HEK293 (cell line): ENCODE data around the gene OTP.

Source experiments
- CTCF ChIA-PET: fragments of 350-600 bp; formaldehyde crosslinking; extraction: SDS; loops from one replicate; lab custom pipeline; 2021; ENCODE audit warnings: antibody characterized with exemption; lab: Yijun Ruan, JAX
- POLR2A ChIA-PET: fragments of 300-600 bp; formaldehyde crosslinking; extraction: SDS; loops from one replicate; lab custom pipeline; 2020; ENCODE audit warnings: antibody characterized with exemption, inconsistent platforms; lab: Yijun Ruan, JAX
- H3K27ac ChIP-seq: fragments of 200-500 bp; sonication (Bioruptor generic); 2 replicates; pipeline ENCODE4 v1.5.1; 2014; ENCODE audit warnings: low read depth, low read length, control low read depth, inconsistent platforms; ENCODE audit errors: extremely low read depth
- H3K36me3 ChIP-seq, 2 experiments: fragments of 200-500 bp in 1 of 2; sonication (Bioruptor generic) in 1 of 2; 1 replicate in 1 of 2; 2 replicates in 1 of 2; pipeline ENCODE4 v1.5.1; 2014 to 2017; ENCODE audit warnings: inconsistent platforms in 2 of 2, low read length in 2 of 2; ENCODE audit not compliant: control insufficient read depth in 2 of 2, insufficient read depth in 1 of 2
- H3K4me1 ChIP-seq: fragments of 200-500 bp; sonication (Bioruptor generic); 2 replicates; pipeline ENCODE4 v1.5.1; 2014; ENCODE audit warnings: mild to moderate bottlenecking, low read length, inconsistent platforms; ENCODE audit not compliant: control insufficient read depth, insufficient read depth
- H3K4me3 ChIP-seq: 2 replicates; pipeline ENCODE4 v1.5.1; 2011; ENCODE audit warnings: low read depth, mild to moderate bottlenecking, control low read depth, low read length, moderate library complexity
- H3K9me3 ChIP-seq: fragments of 200-500 bp; sonication (Bioruptor generic); 2 replicates; pipeline ENCODE4 v1.5.1; 2014; ENCODE audit warnings: low read depth, low read length, inconsistent platforms; ENCODE audit not compliant: control insufficient read depth, insufficient read depth
- BCL11B ChIP-seq: fragments of 450-650 bp; formaldehyde crosslinking; IDR thresholded peaks from 2 replicates; pipeline ENCODE4 v1.5.1; 2016; ENCODE audit warnings: low read depth, missing biosample characterization, missing genetic modification characterization
- EGR2 ChIP-seq: fragments of 450-650 bp; formaldehyde crosslinking; IDR thresholded peaks from 2 replicates; pipeline ENCODE4 v1.5.1; 2016; ENCODE audit warnings: low read depth, missing biosample characterization, missing genetic modification characterization
- HIC1 ChIP-seq: fragments of 450-650 bp; formaldehyde crosslinking; IDR thresholded peaks from 2 replicates; pipeline ENCODE4 v1.5.1; 2016; ENCODE audit warnings: missing biosample characterization, missing genetic modification characterization
- KLF1 ChIP-seq: fragments of 450-650 bp; formaldehyde crosslinking; IDR thresholded peaks from 2 replicates; pipeline ENCODE4 v1.5.1; 2016; ENCODE audit warnings: missing biosample characterization, missing genetic modification characterization
- KLF7 ChIP-seq: fragments of 450-650 bp; formaldehyde crosslinking; IDR thresholded peaks from 2 replicates; pipeline ENCODE4 v1.5.1; 2016; ENCODE audit warnings: missing biosample characterization, missing genetic modification characterization, borderline replicate concordance
- MYNN ChIP-seq: fragments of 450-650 bp; formaldehyde crosslinking; IDR thresholded peaks from 2 replicates; pipeline ENCODE4 v1.5.1; 2016; ENCODE audit warnings: missing biosample characterization, missing genetic modification characterization, borderline replicate concordance
- PRDM2 ChIP-seq: fragments of 450-650 bp; formaldehyde crosslinking; IDR thresholded peaks from 2 replicates; pipeline ENCODE4 v1.5.1; 2016; ENCODE audit warnings: missing biosample characterization, missing genetic modification characterization, borderline replicate concordance
- TSHZ1 ChIP-seq: fragments of 450-650 bp; formaldehyde crosslinking; IDR thresholded peaks from 2 replicates; pipeline ENCODE4 v1.5.1; 2016; ENCODE audit warnings: missing biosample characterization, missing genetic modification characterization, borderline replicate concordance
- ZNF10 ChIP-seq: fragments of 450-650 bp; formaldehyde crosslinking; IDR thresholded peaks from 2 replicates; pipeline ENCODE4 v1.5.1; 2017; ENCODE audit warnings: missing biosample characterization, missing genetic modification characterization
- ZNF157 ChIP-seq: fragments of 450-650 bp; formaldehyde crosslinking; IDR thresholded peaks from 2 replicates; pipeline ENCODE4 v1.5.1; 2016; ENCODE audit warnings: missing biosample characterization, missing genetic modification characterization
- ZNF23 ChIP-seq: fragments of 450-650 bp; formaldehyde crosslinking; IDR thresholded peaks from 2 replicates; pipeline ENCODE4 v1.5.1; 2016; ENCODE audit warnings: missing biosample characterization, missing genetic modification characterization, borderline replicate concordance
- ZNF335 ChIP-seq: fragments of 450-650 bp; formaldehyde crosslinking; conservative IDR thresholded peaks from 2 replicates; pipeline ENCODE4 v1.5.1; 2016; ENCODE audit warnings: missing biosample characterization, missing genetic modification characterization
- ZNF366 ChIP-seq: fragments of 450-650 bp; formaldehyde crosslinking; conservative IDR thresholded peaks from 2 replicates; pipeline ENCODE4 v1.5.1; 2016; ENCODE audit warnings: missing biosample characterization, missing genetic modification characterization
- ZNF398 ChIP-seq: fragments of 450-650 bp; formaldehyde crosslinking; IDR thresholded peaks from 2 replicates; pipeline ENCODE4 v1.5.1; 2017; ENCODE audit warnings: missing biosample characterization, missing genetic modification characterization
- ZNF423 ChIP-seq: fragments of 450-650 bp; formaldehyde crosslinking; IDR thresholded peaks from 2 replicates; pipeline ENCODE4 v1.5.1; 2016; ENCODE audit warnings: missing biosample characterization, missing genetic modification characterization
- ZNF48 ChIP-seq: fragments of 450-650 bp; formaldehyde crosslinking; IDR thresholded peaks from 2 replicates; pipeline ENCODE4 v1.5.1; 2016; ENCODE audit warnings: missing biosample characterization, missing genetic modification characterization
- ZNF514 ChIP-seq: fragments of 450-650 bp; formaldehyde crosslinking; IDR thresholded peaks from 2 replicates; pipeline ENCODE4 v1.5.1; 2016; ENCODE audit warnings: missing biosample characterization, missing genetic modification characterization
- ZNF558 ChIP-seq: fragments of 450-650 bp; formaldehyde crosslinking; IDR thresholded peaks from 2 replicates; pipeline ENCODE4 v1.5.1; 2016; ENCODE audit warnings: missing biosample characterization, missing genetic modification characterization
- ZNF571 ChIP-seq: fragments of 450-650 bp; formaldehyde crosslinking; IDR thresholded peaks from 2 replicates; pipeline ENCODE4 v1.5.0; 2017; ENCODE audit warnings: missing biosample characterization, missing genetic modification characterization
- ZNF624 ChIP-seq: fragments of 450-650 bp; formaldehyde crosslinking; IDR thresholded peaks from 2 replicates; pipeline ENCODE4 v1.5.1; 2017; ENCODE audit warnings: missing biosample characterization, missing genetic modification characterization
- ZNF645 ChIP-seq: fragments of 450-650 bp; formaldehyde crosslinking; IDR thresholded peaks from 2 replicates; pipeline ENCODE4; 2016; ENCODE audit warnings: missing biosample characterization, missing genetic modification characterization
- ZNF664 ChIP-seq: fragments of 450-650 bp; formaldehyde crosslinking; IDR thresholded peaks from 2 replicates; pipeline ENCODE4 v1.5.1; 2016; ENCODE audit warnings: missing biosample characterization, missing genetic modification characterization
- ZSCAN30 ChIP-seq: fragments of 450-650 bp; IDR thresholded peaks from 2 replicates; pipeline ENCODE4 v1.5.1; 2018; ENCODE audit warnings: missing biosample characterization, mild to moderate bottlenecking, missing genetic modification characterization, moderate library complexity

OTP gene

GRCh38 chr5:77588175-77588574, 50.3 kb downstream of the OTP start (continued):
- TF ChIP-seq ZNF645 (tag by site-specific recombination) (no peak), ZNF664 (tag by site-specific recombination) (no peak), ZNF335 (tag by site-specific recombination) (no peak), PRDM2 (tag by site-specific recombination) (no peak)

- no peaks in the 10 kb centered on the region for H3K9me3 ChIP-seq
- POLR2A ChIA-PET = no interaction called here
- no peaks in the 10 kb centered on the region for H3K4me1 ChIP-seq
- CTCF ChIA-PET = interaction anchor here (0.7 kb wide), 2 partner anchors 17 to 423 kb away, joined by 3 to 7 read pairs; no protein-coding TSS in a partner anchor
- no peaks in the 10 kb centered on the region for H3K36me3 ChIP-seq
- H3K27ac ChIP-seq = no peak overlapping the region
- H3K4me3 ChIP-seq = no peak overlapping the region
- TF ChIP-seq BCL11B (no peak), EGR2 (no peak), ZNF48 (tag by site-specific recombination) (no peak), ZNF398 (tag by site-specific recombination) (no peak), KLF1 (no peak), TSHZ1 (tag by site-specific recombination) (no peak), ZNF366 (tag by site-specific recombination) (no peak), MYNN (tag by site-specific recombination) (no peak), ZNF514 (tag by site-specific recombination) (no peak), ZNF571 (tag by site-specific recombination) (no peak), ZNF10 (no peak), ZNF558 (no peak), ZNF23 (tag by site-specific recombination) (no peak), KLF7 (tag by site-specific recombination) (no peak), ZNF624 (tag by site-specific recombination) (no peak), ZSCAN30 (no peak), ZNF157 (tag by site-specific recombination) (no peak), HIC1 (tag by site-specific recombination) (no peak), ZNF423 (tag by site-specific recombination) (no peak)
Observed at GRCh38 chr5:77586101-77586500, 52.4 kb downstream of the OTP start.
